ENCODE measurements around the gene NAT10. TPM values are rescaled to one million over a fixed set of nuclear protein-coding genes. Genes with fewer than 3 reads are reported as not detected.

Gene NAT10
- total and polyA plus RNA-seq, 3 experiments from 2014 or later, result 40.1 to 148 (median 143) TPM

DNA sequence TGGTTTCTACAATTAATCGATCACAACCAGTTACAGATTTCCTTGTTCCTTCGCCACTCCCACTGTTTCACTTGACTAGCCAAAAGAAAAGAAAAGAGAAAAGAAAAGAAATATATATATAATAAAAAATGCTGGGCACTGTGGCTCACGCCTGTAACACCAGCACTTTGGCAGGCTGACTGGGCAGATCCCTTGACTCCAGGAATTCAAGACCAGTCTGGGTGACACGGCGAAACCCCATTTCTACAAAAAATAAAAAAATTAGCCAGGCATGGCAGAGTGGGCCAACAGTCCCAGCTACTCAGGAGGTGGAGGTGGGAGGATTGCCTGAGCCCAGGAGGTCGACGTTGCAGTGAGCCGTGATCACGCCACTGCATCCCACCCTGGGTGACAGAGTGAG, 83.8 kb downstream of the NAT10 start:
- Histone ChIP-seq H3K4me3 (ENCODE audit: low read length) (no peak overlapping the region), H3K27me3 (ENCODE audit: insufficient read depth, low read length, poor library complexity, severe bottlenecking) (no peaks in the 10 kb centered on the region), H3K27ac (ENCODE audit: low read depth, low read length) (no peak overlapping the region), H3K9me3 (ENCODE audit: low read length) (no peaks in the 10 kb centered on the region), H3K36me3 (ENCODE audit: insufficient read depth, low read length) (no peaks in the 10 kb centered on the region), H3K4me1 (ENCODE audit: insufficient read depth, low read length) (no peaks in the 10 kb centered on the region)
- Mint-ChIP-seq H3K9me3 (no peaks in the 10 kb centered on the region), H3K27ac (no peak overlapping the region), H3K4me1 (no peaks in the 10 kb centered on the region), H3K36me3 (no peaks in the 10 kb centered on the region), H3K4me3 (no peak overlapping the region), H3K27me3 (no peaks in the 10 kb centered on the region)
- CTCF ChIA-PET, result interaction anchor here (1.4 to 7.6 kb wide), 2 partner anchors 16 to 170 kb away, joined by 3 to 54 read pairs; no protein-coding TSS in a partner anchor
- no peak for DNase-seq
- POLR2A ChIA-PET, result no interaction called here

DNA sequence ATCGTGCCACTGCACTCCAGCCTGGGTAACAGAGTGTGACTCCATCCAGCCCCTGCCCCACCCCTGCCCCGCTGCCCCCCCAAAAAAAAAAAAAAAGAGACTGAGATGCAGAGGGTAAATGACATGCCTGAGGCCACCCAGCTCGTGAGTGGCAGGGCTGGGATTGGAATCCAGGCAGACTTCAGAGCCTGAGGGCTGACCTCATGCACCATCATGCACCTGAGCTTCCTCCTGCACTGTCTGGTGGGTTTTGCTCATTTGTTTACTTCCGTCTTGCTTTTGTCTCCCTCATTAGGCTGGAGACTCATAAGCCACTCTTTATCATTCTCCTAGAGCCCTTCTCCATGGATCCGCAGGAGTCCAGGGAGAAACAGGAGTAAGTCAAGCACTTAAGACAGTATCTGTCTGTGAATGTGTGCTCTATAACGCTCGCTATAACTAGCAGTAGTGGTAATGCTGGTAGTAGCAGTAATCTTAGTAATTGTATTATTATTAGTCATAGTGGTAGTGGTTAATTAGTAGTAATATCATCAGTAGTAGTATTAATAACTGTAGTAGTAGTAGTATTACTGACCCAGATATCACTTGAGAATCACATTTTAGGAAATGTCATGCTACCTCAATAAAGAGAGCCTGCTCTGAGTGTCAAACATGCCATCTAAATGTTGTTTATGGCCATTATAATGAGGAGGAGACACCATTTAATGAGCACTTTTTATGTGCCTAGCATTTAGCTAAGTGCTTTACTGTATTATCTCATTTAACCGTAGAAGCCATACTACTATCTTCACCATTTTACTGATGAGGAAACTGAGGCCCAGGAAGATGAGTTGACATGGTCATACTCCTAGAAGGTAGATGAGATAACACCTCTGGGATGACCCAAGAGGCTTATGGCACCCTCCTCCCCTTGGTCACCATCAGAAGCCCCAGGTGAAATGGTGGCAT, 85.0 kb downstream of the NAT10 start:
- POLR2A ChIA-PET, result no interaction called here
- DNase-seq, result no peak
- H3K4me1 ChIP-seq (ENCODE audit: insufficient read depth, low read length), result no peaks in the 10 kb centered on the region
- H3K27me3 Mint-ChIP-seq, result no peaks in the 10 kb centered on the region
- no peak overlapping the region for H3K4me3 Mint-ChIP-seq
- H3K4me3 ChIP-seq (ENCODE audit: low read length), result no peak overlapping the region
- CTCF ChIA-PET, result interaction anchor here (1.4 kb wide), 1 partner anchor 168 kb away, joined by 3 read pairs; no protein-coding TSS in a partner anchor
- H3K27ac Mint-ChIP-seq, result peak overlapping the region in 1 of 8 donors; percentile 34
- H3K4me1 Mint-ChIP-seq, result no peaks in the 10 kb centered on the region
- H3K27me3 ChIP-seq (ENCODE audit: insufficient read depth, low read length, poor library complexity, severe bottlenecking), result no peaks in the 10 kb centered on the region
- H3K27ac ChIP-seq (ENCODE audit: low read depth, low read length), result no peak overlapping the region
- H3K9me3 Mint-ChIP-seq, result no peaks in the 10 kb centered on the region
- no peaks in the 10 kb centered on the region for H3K36me3 ChIP-seq (ENCODE audit: insufficient read depth, low read length)
- H3K36me3 Mint-ChIP-seq, result no peaks in the 10 kb centered on the region
- H3K9me3 ChIP-seq (ENCODE audit: low read length), result no peaks in the 10 kb centered on the region

DNA sequence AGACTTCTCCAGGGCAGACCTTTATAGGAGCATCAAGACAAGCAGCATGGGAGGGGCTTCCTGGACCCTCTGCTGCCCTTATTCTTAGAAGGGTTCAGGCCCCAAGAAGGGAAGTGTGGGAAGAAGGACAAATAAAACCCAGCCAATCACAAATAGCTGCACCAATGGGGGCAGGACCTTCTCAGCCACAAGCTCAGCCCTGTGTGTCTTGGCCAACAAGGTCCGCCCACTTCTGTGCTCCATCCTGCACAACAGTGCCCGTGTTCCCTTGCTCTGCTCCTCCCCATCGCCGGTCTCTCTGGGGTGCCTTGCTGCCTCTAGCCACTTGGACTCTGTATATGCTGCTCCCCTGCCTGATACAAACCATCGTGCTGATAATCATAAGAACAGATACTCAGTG, 86.1 kb downstream of the NAT10 start:
- Mint-ChIP-seq H3K36me3 (no peaks in the 10 kb centered on the region), H3K4me3 (no peak overlapping the region), H3K27ac (no peak overlapping the region), H3K4me1 (no peaks in the 10 kb centered on the region), H3K27me3 (no peaks in the 10 kb centered on the region), H3K9me3 (no peaks in the 10 kb centered on the region)
- Histone ChIP-seq H3K4me1 (ENCODE audit: insufficient read depth, low read length) (no peaks in the 10 kb centered on the region), H3K36me3 (ENCODE audit: insufficient read depth, low read length) (no peaks in the 10 kb centered on the region), H3K4me3 (ENCODE audit: low read length) (no peak overlapping the region), H3K27me3 (ENCODE audit: insufficient read depth, low read length, poor library complexity, severe bottlenecking) (no peaks in the 10 kb centered on the region), H3K9me3 (ENCODE audit: low read length) (no peaks in the 10 kb centered on the region), H3K27ac (ENCODE audit: low read depth, low read length) (no peak overlapping the region)
- CTCF ChIA-PET, result no interaction called here
- no peak for DNase-seq
- POLR2A ChIA-PET, result no interaction called here

DNA sequence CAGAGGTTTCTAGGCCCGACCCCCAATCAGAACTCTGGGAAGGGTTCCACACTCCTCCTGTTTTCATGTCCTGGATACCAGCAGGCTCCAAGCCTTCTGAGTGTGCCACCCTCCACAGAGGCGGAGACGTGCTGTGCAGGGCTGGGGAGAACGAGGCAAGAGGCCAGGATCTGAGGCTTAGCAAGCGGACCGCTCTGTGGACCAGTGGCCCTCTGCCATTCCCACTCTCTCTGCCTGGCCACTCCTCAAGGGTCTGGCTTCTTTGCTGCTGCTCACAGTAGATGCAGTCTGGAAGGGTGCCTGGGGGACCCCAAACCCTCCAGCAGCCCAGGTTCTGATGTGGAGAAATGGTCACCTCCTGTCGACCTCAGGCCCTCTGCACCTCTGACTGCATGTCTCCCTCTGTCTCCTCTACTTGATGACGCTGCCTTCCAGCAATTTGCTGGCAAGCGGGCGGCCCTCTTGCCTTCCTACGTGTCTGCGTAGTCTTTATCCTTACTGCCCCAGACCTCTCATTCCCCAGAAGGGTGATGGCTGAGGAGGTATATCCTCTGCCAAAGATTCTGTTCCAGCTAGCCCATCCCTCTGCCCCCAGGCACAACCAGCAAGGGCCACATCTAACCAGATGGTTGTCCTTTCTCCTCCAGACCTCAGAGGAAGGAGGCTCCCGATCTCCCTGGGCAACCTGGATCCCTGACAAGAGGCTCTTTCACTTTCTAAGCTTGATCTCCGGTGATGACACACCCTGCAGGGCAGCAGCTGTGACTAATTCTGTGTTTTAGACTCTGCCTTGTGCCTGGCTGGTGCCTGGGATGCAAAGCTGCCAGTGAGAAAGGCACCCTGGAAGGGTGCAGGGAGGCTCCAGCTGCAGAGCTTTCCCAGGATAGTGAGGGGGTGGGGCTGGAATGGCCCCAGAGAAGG, 87.3 kb downstream of the NAT10 start:
- H3K36me3 Mint-ChIP-seq, result no peaks in the 10 kb centered on the region
- no peak overlapping the region for H3K4me3 ChIP-seq (ENCODE audit: low read length)
- H3K9me3 ChIP-seq (ENCODE audit: low read length), result no peaks in the 10 kb centered on the region
- ChIA-PET CTCF (no interaction called here), POLR2A (no interaction called here)
- peaks cover 1 to 3% (median 3%) of the 10 kb centered on the region in 3 donors for H3K4me1 Mint-ChIP-seq
- H3K27me3 ChIP-seq (ENCODE audit: insufficient read depth, low read length, poor library complexity, severe bottlenecking), result no peaks in the 10 kb centered on the region
- DNase-seq, result no peak
- no peaks in the 10 kb centered on the region for H3K4me1 ChIP-seq (ENCODE audit: insufficient read depth, low read length)
- no peaks in the 10 kb centered on the region for H3K27me3 Mint-ChIP-seq
- peak overlapping the region in 1 of 8 donors; percentile 57 for H3K27ac Mint-ChIP-seq
- no peak overlapping the region for H3K27ac ChIP-seq (ENCODE audit: low read depth, low read length)
- H3K36me3 ChIP-seq (ENCODE audit: insufficient read depth, low read length), result no peaks in the 10 kb centered on the region
- no peak overlapping the region for H3K4me3 Mint-ChIP-seq
- no peaks in the 10 kb centered on the region for H3K9me3 Mint-ChIP-seq

DNA sequence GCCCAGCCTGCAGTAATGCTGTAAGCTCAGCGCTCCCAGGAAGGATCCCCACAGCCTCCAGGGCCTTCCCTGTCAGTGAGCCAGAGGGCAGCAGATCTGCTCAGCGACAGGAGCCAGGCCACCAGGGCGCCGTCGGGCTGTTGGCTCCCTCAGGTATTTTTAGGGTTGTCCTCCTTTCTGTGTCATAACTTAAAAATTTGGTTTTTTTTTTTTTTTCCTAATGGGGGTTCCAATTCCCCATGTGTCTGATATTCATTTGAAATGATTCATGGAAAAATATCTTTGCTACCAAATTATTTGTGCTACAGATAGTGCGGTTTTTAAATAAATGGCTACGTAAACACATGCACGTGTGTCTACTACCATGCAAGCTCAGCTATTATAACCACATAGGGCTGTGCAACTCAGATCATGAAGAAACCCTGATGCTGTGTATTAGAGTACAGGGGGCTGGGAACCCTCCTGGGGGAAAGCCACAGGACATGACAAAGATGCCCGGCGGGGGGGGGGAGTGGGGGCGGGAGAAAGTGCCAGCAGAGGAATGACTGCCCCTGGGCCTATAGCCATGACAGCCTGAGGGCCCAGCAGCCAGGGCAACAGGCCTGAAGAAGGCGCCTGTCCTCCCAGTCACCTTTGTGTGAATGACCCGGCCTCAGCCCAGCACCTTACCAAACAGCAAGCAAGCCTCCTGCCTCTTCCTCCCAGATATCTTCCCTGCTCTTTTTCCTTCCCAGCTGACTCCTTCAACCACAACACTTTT, 89.3 kb downstream of the NAT10 start:
- no peak for DNase-seq
- no peak overlapping the region for H3K4me3 ChIP-seq (ENCODE audit: low read length)
- POLR2A ChIA-PET, result interaction anchor here (0.6 to 0.7 kb wide), 2 partner anchors 125 to 166 kb away, joined by 3 read pairs; no protein-coding TSS in a partner anchor

More for the DNA sequence above, 89.3 kb downstream of the NAT10 start:
- Mint-ChIP-seq H3K9me3 (no peaks in the 10 kb centered on the region), H3K4me3 (no peak overlapping the region), H3K27ac (no peak overlapping the region), H3K27me3 (no peaks in the 10 kb centered on the region), H3K36me3 (no peaks in the 10 kb centered on the region), H3K4me1 (peaks cover 8 to 14% (median 10%) of the 10 kb centered on the region in 3 donors)
- no peaks in the 10 kb centered on the region for H3K27me3 ChIP-seq (ENCODE audit: insufficient read depth, low read length, poor library complexity, severe bottlenecking)
- H3K27ac ChIP-seq (ENCODE audit: low read depth, low read length), result no peak overlapping the region
- CTCF ChIA-PET, result no interaction called here
- H3K9me3 ChIP-seq (ENCODE audit: low read length), result no peaks in the 10 kb centered on the region
- H3K36me3 ChIP-seq (ENCODE audit: insufficient read depth, low read length), result no peaks in the 10 kb centered on the region
- H3K4me1 ChIP-seq (ENCODE audit: insufficient read depth, low read length), result no peaks in the 10 kb centered on the region

Other genes starting within 250 kb of the NAT10 start
- under 1 TPM; 0.13 to 0.53 TPM for gene LMO2, start 213.6 kb upstream of the NAT10 start, total RNA-seq
- gene LMO2, start 213.6 kb upstream of the NAT10 start, polyA plus RNA-seq, result not detected
- 100 to 1,000 TPM; 275 to 287 TPM for gene CAPRIN1, start 53.9 kb upstream of the NAT10 start, total RNA-seq
- 75.2 TPM for gene CAPRIN1, start 53.9 kb upstream of the NAT10 start, polyA plus RNA-seq